Mesenchymal stem cell (in vitro differentiated cells and primary cell): ENCODE measurements around the gene TMEM184A.

ENCODE experiments used
- DNase-seq: peaks from one replicate; pipeline ENCODE4 v3.0.0-alpha.2; 2013
- H2AFZ ChIP-seq: one replicate; pipeline ENCODE4 v1.6.1; 2013; ENCODE audit warnings: low read depth, mild to moderate bottlenecking, control low read depth, inconsistent platforms, low read length, moderate library complexity
- H2AK5ac ChIP-seq: 2 replicates; pipeline ENCODE4 v1.6.1; 2013; ENCODE audit warnings: low read length, moderate library complexity, mild to moderate bottlenecking, inconsistent platforms; ENCODE audit not compliant: severe bottlenecking
- H2BK120ac ChIP-seq: one replicate; pipeline ENCODE4 v1.6.1; 2013; ENCODE audit warnings: low read depth, mild to moderate bottlenecking, inconsistent platforms, low read length, moderate library complexity
- H2BK12ac ChIP-seq, 2 experiments: one replicate each; pipeline ENCODE4 v1.6.1; 2013; ENCODE audit warnings: inconsistent platforms in 2 of 2, low read length in 2 of 2, mild to moderate bottlenecking in 2 of 2, moderate library complexity in 2 of 2, control low read depth in 1 of 2
- H2BK15ac ChIP-seq: one replicate; pipeline ENCODE4 v1.6.1; 2013; ENCODE audit warnings: mild to moderate bottlenecking, low read depth, inconsistent platforms; ENCODE audit not compliant: poor library complexity, severe bottlenecking
- H2BK5ac ChIP-seq: 2 replicates; pipeline ENCODE4 v1.6.1; 2013; ENCODE audit warnings: low read depth, mild to moderate bottlenecking, low read length, control low read depth, inconsistent platforms; ENCODE audit not compliant: poor library complexity, severe bottlenecking
- H3K14ac ChIP-seq, 2 experiments: one replicate each; pipeline ENCODE4 v1.6.1; 2013; ENCODE audit warnings: inconsistent platforms in 2 of 2, low read length in 2 of 2, control low read depth in 1 of 2, mild to moderate bottlenecking in 1 of 2, moderate library complexity in 1 of 2
- H3K18ac ChIP-seq, 2 experiments: one replicate each; pipeline ENCODE4 v1.6.1; 2013; ENCODE audit warnings: inconsistent platforms in 2 of 2, low read length in 2 of 2, control low read depth in 1 of 2, low read depth in 1 of 2, mild to moderate bottlenecking in 1 of 2
- H3K23ac ChIP-seq, 2 experiments: one replicate each; pipeline ENCODE4 v1.6.1; 2013; ENCODE audit warnings: inconsistent platforms in 2 of 2, low read length in 2 of 2, mild to moderate bottlenecking in 2 of 2, moderate library complexity in 2 of 2, control low read depth in 1 of 2
- H3K27ac ChIP-seq: 2 replicates; pipeline ENCODE4 v1.5.1; 2013; ENCODE audit warnings: mild to moderate bottlenecking, moderate library complexity, low read length, control low read depth, inconsistent platforms; ENCODE audit not compliant: poor library complexity, severe bottlenecking
- H3K27me3 ChIP-seq, 2 experiments: 2 replicates each; pipeline versions ENCODE4 v1.6.1 to v1.7.0; 2013; ENCODE audit warnings: low read length in 2 of 2, mild to moderate bottlenecking in 2 of 2, moderate library complexity in 2 of 2, control low read depth in 1 of 2, inconsistent platforms in 1 of 2; ENCODE audit not compliant: control insufficient read depth in 1 of 2, insufficient read depth in 1 of 2
- H3K36me3 ChIP-seq, 2 experiments: 2 replicates each; pipeline versions ENCODE4 v1.6.1 to v1.7.0; 2013; ENCODE audit warnings: low read length in 2 of 2, control low read depth in 1 of 2, inconsistent platforms in 1 of 2, low read depth in 1 of 2, mild to moderate bottlenecking in 1 of 2; ENCODE audit not compliant: insufficient read depth in 2 of 2, control insufficient read depth in 1 of 2
- H3K4ac ChIP-seq, 2 experiments: one replicate each; pipeline ENCODE4 v1.6.1; 2013; ENCODE audit warnings: inconsistent platforms in 2 of 2, low read length in 2 of 2, mild to moderate bottlenecking in 2 of 2, moderate library complexity in 2 of 2, control low read depth in 1 of 2, low read depth in 1 of 2
- H3K4me1 ChIP-seq: 2 replicates; pipeline ENCODE4 v1.6.1; 2013; ENCODE audit warnings: low read depth, low read length, control low read depth; ENCODE audit not compliant: control insufficient read depth, insufficient read depth
- H3K4me2 ChIP-seq: 2 replicates; pipeline ENCODE4 v1.6.1; 2013; ENCODE audit warnings: low read length, mild to moderate bottlenecking, inconsistent platforms; ENCODE audit not compliant: poor library complexity, severe bottlenecking
- H3K4me3 ChIP-seq, 2 experiments: 2 replicates each; pipeline versions ENCODE4 v1.5.1 to v1.7.0; 2013; ENCODE audit warnings: low read length in 2 of 2, mild to moderate bottlenecking in 2 of 2, control low read depth in 1 of 2, low read depth in 1 of 2; ENCODE audit not compliant: insufficient read depth in 1 of 2
- H3K79me1 ChIP-seq: replicated peaks from 2 replicates; pipeline ENCODE4 v1.6.1; 2013; ENCODE audit warnings: mild to moderate bottlenecking, control low read depth, low read length, inconsistent platforms; ENCODE audit not compliant: poor library complexity, severe bottlenecking
- H3K9ac ChIP-seq: 2 replicates; pipeline ENCODE4 v1.7.0; 2013; ENCODE audit warnings: mild to moderate bottlenecking, low read length, moderate library complexity
- H3K9me3 ChIP-seq: 2 replicates; pipeline ENCODE4 v1.7.0; 2013; ENCODE audit warnings: mild to moderate bottlenecking, low read length; ENCODE audit not compliant: control insufficient read depth
- H4K8ac ChIP-seq: one replicate; pipeline ENCODE4 v1.6.1; 2013; ENCODE audit warnings: inconsistent platforms, mild to moderate bottlenecking, low read length, moderate library complexity
- H4K91ac ChIP-seq: one replicate; pipeline ENCODE4 v1.6.1; 2013; ENCODE audit warnings: mild to moderate bottlenecking, low read length, inconsistent platforms
- WGBS: methylation state at CpG from one replicate; pipeline ENCODE4 v1.1.7; 2013; ENCODE audit warnings: mixed read lengths; 5-methylcytosine and 5-hydroxymethylcytosine counted together

TMEM184A gene

DNA sequence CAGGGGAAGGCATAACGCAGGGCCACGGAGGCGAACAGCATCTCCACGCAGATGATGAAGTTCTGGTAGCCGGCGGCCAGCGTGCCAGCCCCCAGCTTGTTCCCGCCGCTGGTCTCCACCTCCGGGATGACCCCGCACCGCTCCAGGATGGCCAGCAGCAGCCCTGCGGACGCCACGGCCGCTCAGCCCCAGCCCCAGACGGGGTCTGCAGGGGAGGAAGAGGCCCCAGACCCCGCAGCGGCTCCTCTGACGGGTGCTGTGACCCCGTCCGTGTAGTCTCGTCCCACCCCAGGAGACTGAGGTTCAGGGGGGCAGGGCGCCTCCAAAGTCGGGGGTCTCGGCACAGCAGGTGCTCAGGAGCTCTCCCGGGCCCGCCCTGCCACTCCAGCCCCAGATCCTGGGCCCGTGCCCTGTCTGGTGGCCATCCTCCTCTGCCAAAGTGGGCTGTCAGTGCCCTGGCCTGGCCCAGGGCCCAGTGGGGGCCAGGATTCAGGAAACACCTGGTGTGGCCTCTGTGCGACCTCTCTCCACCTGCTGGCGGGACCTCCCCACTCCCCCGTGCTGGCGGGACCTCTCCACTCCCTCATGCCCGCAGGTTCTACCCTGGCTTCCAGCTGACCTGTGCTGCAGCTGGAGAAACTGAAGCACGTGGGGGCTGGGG is 8.1 kb downstream of the TMEM184A start:
- Histone ChIP-seq H3K14ac (no peak overlapping the region), H3K36me3 (peaks cover 2 to 79% of the 10 kb centered on the region in 2 experiments), H4K91ac (no peak overlapping the region), H3K23ac (no peak overlapping the region), H3K9ac (no peak overlapping the region), H2AFZ (no peak overlapping the region), H2BK5ac (no peak overlapping the region), H3K27me3 (no peaks in the 10 kb centered on the region), H3K79me1 (no peaks in the 10 kb centered on the region), H2BK12ac (no peak overlapping the region), H3K4ac (no peak overlapping the region), H2AK5ac (no peak overlapping the region), H3K9me3 (no peaks in the 10 kb centered on the region), H3K4me2 (no peak overlapping the region), H4K8ac (no peak overlapping the region), H3K4me3 (no peak overlapping the region), H3K27ac (no peak overlapping the region), H3K4me1 (no peaks in the 10 kb centered on the region), H2BK120ac (no peak overlapping the region), H2BK15ac (peak overlapping the region; percentile 37), H3K18ac (no peak overlapping the region)
- DNase-seq = peak; percentile 3
- 89% methylated on average over 35 of the region's 35 CpGs for WGBS

- Histone ChIP-seq H2AK5ac (no peak overlapping the region), H3K4ac (no peak overlapping the region), H4K8ac (peak overlapping the region; percentile 14), H3K27ac (no peak overlapping the region), H2BK12ac (no peak overlapping the region), H3K4me1 (no peaks in the 10 kb centered on the region), H3K9ac (no peak overlapping the region), H3K79me1 (no peaks in the 10 kb centered on the region), H3K4me2 (no peak overlapping the region), H3K4me3 (no peak overlapping the region), H3K23ac (no peak overlapping the region), H3K9me3 (no peaks in the 10 kb centered on the region), H2AFZ (no peak overlapping the region), H4K91ac (no peak overlapping the region), H2BK15ac (no peak overlapping the region), H3K36me3 (peaks cover 2 to 87% of the 10 kb centered on the region in 2 experiments), H3K14ac (no peak overlapping the region), H3K18ac (no peak overlapping the region), H2BK5ac (no peak overlapping the region), H2BK120ac (no peak overlapping the region), H3K27me3 (no peaks in the 10 kb centered on the region)
- 92% methylated on average over 32 of the region's 41 CpGs for WGBS
- peak; percentile 10 for DNase-seq
These were observed 8.9 kb downstream of the TMEM184A start for GRCh38 chr7:1546909-1547776.

- H2AFZ ChIP-seq = no peak overlapping the region
- no peak overlapping the region for H3K14ac ChIP-seq
- H3K4me2 ChIP-seq = no peak overlapping the region
- H3K36me3 ChIP-seq = peaks cover 4 to 93% of the 10 kb centered on the region in 2 experiments
- peaks cover 2% of the 10 kb centered on the region for H3K79me1 ChIP-seq
- 95% methylated on average over 28 of the region's 28 CpGs for WGBS
- no peaks in the 10 kb centered on the region for H3K9me3 ChIP-seq
- no peak overlapping the region for H3K18ac ChIP-seq
- no peak overlapping the region for H3K9ac ChIP-seq
- no peaks in the 10 kb centered on the region for H3K4me1 ChIP-seq
- H3K23ac ChIP-seq = no peak overlapping the region
- H2BK120ac ChIP-seq = no peak overlapping the region
- H4K91ac ChIP-seq = peak overlapping the region; percentile 30
- H4K8ac ChIP-seq = no peak overlapping the region
- DNase-seq = peak; percentile 12
- H2BK15ac ChIP-seq = no peak overlapping the region
- no peak overlapping the region for H2BK5ac ChIP-seq
- no peak overlapping the region for H3K4me3 ChIP-seq
- H3K27ac ChIP-seq = no peak overlapping the region
- no peak overlapping the region for H2BK12ac ChIP-seq
- H2AK5ac ChIP-seq = no peak overlapping the region
- no peak overlapping the region for H3K4ac ChIP-seq
- no peaks in the 10 kb centered on the region for H3K27me3 ChIP-seq
These were observed 9.6 kb downstream of the TMEM184A start for GRCh38 chr7:1546274-1546908.
